M059J (cell line): Measurements from ENCODE around the gene NFS1. TPM values are rescaled to one million over a fixed set of nuclear protein-coding genes. Genes with fewer than 3 reads are reported as not detected.
"Not testable (repeated sequence)": the region's sequence is repeated elsewhere in the genome, so short reads cannot be mapped to it uniquely, and the experiment has no call there.

Experiments
- DNase-seq: peaks from one replicate; pipeline ENCODE4 v3.0.0-alpha.2; 2012; ENCODE audit warnings: low read depth
- total RNA-seq: library from RNA; depleted of rRNA; stranded (reverse); fragments of >200 nt; shearing (Covaris generic); gene quantifications from 2 replicates; pipeline ENCODE4 v1.2.3, GENCODE V29; 2014

The NFS1 gene
- total RNA-seq, 1 experiment from 2014 or later, result 69.7 TPM

DNA sequence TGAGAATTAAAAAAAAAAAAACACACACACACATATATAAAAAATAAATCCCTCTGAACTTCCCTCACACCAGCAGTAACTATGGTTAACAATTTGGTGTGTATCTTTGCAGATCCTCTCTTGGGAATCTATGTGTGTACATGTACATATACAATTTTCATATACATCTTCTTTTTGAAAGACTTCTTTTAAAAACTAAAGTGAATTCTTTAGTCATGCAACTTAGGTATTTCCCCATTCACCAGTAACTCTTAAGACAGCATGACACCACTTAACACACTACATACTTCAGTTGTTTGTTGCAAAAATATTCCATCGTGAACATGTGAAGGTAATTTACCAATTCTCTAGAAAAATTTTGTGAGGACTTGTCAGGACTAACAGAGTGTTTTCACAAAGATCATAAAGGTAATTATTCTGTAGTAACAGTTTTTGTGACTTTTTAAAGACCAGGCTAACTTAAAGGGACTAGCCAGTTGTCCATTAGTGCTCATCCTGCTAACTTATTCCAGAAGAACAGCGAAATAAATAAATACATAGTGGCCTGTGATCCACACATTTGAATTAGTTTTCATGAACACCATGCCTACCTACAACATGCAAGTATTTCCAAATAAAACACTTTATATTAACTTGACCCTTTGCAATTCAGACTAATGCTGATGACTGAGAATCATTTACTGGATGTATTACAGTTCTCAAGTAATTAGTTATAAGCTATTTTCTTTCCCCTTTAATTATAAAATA lies 30.9 kb upstream of the NFS1 start:
- no peak for DNase-seq

GRCh38 chr20:35729283-35729807 lies 30.2 kb upstream of the NFS1 start:
- DNase-seq, result no peak

- DNase-seq, result no peak
Measured at GRCh38 chr20:35726842-35727711, 27.9 kb upstream of the NFS1 start.

DNA sequence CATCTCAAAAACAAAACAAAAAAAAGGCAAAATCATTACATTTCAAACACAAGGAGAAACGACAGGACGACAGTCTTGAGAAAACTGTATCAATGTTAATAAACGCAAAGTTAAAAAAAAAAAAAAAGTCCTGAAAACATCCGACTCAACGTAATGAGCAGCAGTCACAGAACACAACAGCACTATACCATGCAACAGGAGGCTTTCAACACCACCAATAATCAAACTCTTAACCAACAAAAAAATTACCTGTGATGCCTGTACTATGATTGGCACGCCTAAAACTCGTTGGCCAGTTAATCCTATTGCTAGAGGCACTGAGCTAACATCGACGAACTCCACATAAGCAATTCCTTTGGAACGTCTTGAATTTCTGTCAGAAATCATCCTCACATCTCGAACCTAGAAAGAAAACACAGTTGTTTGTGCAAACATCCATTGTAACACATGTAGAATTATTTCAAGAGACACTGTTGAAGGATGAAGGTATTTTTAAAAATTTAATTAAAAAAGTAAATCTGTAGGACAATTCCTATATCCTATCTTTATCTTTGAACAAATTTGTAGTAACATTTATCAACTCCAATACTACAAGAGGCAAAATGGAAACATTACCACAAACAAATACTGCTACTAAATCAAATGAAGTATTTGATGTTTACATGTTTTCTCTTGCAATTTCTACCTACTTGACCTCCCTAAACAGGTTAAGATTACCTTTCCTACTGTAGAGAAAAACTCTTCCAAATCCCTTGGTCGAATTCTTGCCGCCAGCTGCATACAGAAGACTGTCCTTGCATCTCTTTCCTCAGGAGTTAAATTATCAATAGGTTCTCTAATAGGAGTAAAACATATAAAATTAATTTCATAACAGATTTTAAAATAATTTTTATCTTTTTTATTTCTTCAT lies 25.4 kb upstream of the NFS1 start:
- no peak for DNase-seq

- not testable (repeated sequence) for DNase-seq
Measured at GRCh38 chr20:35723652-35724320, 24.6 kb upstream of the NFS1 start.

- not testable (repeated sequence) for DNase-seq
Measured at GRCh38 chr20:35723275-35723639, 24.1 kb upstream of the NFS1 start.

DNA sequence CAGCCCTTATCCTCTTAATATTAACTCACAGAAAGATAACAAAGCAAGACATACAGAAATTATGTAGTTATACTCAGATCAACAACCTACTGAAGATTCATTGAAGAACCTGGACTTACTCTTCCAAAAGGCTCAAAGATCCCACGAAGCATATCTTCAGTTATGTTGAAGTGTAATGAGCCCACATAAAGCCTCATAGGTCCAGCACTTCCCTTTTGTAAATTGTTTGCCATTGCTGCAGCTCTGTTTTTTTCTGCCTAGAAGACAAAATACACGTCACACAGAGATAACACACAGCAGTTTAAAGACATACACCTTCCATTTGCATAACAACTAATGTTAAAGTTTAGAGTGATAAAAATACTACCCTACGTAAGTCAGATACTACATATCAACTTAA lies 22.5 kb upstream of the NFS1 start:
- no peak for DNase-seq

DNA sequence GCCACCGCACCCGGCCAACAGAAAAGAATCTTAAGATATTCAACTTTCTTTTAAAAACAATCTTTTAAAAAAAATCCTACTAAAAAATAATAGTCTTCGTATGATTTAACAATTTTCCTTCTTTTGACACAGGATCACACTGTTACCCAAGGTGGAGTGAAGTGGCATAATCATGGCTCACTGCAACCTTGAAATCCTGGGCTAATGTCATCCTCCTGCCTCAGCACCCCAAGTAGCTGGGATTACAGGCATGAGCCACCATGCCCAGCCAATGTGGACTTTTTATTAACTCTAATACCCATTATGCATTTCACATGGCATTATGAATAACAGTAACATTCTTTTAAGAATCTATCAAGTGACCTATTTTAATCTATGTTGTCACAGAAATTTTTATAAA lies 22.1 kb upstream of the NFS1 start:
- no peak for DNase-seq

DNA sequence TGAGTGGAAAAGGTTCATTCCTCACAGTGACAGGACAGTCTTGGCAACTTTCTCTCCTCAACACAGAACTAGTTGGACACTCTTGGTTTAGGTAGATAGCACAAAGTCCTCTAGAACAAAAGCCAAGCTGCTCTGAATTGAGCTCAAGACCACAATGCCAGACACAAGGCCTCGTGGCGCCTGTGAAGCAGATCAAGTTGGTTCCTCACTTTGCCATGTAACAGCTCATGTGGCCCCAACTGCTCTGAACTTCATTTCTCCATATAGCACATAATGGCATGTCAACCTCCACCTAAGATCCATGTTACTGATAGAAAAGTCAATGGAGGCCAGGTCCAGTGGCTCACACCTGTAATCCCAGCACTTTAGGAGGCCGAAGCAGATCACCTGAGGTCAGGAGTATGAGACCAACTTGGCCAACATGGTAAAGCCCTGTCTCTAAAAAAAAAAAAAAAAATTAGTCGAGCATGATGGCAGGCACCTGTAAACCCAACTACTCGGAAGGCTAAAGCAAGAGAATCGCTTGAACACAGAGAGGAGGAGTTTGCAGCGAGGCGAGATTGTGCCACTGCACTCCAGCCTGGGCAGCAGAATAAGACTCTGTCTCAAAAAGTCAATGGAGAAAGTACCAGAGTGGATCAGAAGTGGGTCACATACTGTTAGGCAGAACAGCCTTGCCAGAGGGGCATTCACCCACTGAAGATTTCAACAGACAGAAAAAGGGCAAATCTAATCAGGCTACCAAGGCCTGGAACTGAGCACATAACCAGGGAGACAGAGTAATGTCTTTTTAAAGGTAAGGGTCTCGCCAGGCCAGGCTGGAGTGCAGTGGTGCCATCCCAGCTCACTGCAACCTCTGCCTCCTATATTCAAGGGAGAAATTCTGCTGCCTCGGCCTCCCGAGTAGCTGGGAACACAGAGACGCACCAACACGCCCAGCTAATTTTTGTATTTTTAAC lies 21.3 kb upstream of the NFS1 start:
- no peak for DNase-seq

- no peak for DNase-seq
Measured at GRCh38 chr20:35719717-35720116, 20.6 kb upstream of the NFS1 start.

DNA sequence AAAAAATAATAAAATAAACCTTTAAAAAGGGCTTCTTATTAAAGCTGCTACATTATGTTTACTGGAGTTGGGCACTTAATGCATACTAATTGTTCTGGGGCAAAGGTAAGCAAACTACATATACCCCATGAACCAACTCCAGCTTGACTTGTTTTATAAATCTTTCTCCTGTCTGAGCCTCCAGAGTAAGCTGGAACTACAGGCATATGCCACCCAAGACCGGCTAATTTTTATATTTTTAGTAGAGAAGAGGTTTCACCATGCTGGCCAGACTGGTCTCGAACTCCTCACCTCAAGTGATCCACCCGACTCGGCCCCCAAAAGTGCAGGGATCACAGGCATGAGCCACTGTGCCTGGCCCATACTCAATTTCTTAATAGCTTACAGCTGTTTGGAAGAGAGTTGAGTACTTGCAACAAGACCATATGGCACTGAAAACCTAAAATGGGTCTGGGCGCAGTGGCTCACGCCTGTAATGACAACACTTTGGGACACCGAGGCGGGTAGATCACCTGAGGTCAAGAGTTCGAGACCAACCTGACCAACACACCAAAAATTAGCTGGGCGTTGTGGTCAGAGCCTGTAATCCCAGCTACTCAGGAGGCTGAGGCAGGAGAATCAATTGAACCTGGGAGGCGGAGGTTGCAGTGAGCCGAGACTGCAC lies 20.0 kb upstream of the NFS1 start:
- DNase-seq, result no peak

GRCh38 chr20:35718321-35718720 lies 19.2 kb upstream of the NFS1 start:
- DNase-seq, result peak; percentile 70

GRCh38 chr20:35716330-35716729 lies 17.2 kb upstream of the NFS1 start:
- no peak for DNase-seq

- no peak for DNase-seq
Measured at GRCh38 chr20:35715652-35716051, 16.5 kb upstream of the NFS1 start.

GRCh38 chr20:35714127-35714526 lies 15.0 kb upstream of the NFS1 start:
- no peak for DNase-seq

GRCh38 chr20:35713120-35713519 lies 14.0 kb upstream of the NFS1 start:
- not testable (repeated sequence) for DNase-seq

- DNase-seq, result no peak
Measured at GRCh38 chr20:35711588-35712209, 12.5 kb upstream of the NFS1 start.

DNA sequence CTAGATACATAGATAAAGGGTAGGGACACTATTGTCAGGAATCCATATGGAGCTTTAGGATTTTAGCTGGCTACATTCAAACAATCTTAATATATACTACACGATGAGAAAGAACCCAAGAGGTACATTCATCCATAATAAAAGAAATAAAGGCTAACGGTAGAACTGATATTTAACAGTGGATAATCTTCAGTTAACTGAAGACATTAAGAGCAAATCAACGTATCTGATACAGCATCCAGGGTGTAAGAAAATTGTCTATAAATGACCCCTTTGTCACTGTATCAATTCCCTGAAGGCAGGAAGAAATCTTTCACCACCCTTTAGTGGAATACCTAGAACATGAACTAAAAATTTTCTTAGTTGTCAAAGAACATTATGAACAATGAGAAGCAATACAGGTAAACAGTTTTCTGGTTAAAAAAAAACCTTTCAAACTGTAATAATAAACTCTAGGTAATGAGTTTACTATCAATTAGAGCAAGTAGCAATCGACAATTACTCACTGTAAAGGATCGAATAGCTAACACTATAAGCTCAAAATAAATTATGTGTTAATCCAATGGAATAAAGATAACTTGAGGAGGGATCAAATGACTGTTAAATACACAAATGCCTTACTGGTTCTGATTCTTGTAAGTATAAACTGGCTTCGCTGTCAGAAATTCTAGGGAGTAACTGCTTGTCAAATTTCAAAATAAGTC lies 11.9 kb upstream of the NFS1 start:
- DNase-seq, result no peak
